Measurements from ENCODE around the gene ABCC1.
"Not testable (repeated sequence)": the region's sequence is repeated elsewhere in the genome, so short reads cannot be mapped to it uniquely, and the experiment has no call there.

The ABCC1 gene

DNA sequence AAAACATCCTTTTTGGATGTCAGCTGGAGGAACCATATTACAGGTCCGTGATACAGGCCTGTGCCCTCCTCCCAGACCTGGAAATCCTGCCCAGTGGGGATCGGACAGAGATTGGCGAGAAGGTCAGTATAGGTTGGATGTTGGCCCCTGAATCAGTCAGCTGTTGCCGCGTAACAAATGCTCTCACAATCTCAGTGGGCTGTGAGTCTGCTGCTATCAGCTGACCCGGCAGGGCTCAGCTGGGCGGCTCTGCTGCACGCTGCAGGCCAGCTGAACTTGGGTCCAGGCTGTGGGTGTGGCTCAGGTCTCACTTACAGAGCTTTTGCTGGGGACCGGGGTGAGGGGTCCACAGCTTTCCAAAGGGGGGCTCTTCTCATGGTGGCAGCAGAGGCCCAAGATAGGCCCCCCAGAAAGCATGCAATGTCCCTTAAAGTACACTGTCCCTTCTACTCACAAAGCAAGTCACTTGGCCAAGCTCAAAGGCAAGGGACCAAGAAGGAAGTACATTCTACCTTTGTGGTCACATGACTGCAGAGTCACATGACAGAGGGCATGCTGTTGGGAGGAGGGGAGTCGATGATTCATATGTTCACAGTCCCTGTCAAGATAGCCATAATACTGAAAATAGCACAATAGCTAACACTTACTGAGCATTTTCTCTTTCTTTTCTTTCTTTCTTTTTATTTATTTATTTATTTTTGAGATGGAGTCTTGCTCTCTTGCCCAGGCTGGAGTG lies 134.2 kb downstream of the ABCC1 start:
- DNase-seq (ENCODE audit: low read depth in 2 of 2): no peak

DNA sequence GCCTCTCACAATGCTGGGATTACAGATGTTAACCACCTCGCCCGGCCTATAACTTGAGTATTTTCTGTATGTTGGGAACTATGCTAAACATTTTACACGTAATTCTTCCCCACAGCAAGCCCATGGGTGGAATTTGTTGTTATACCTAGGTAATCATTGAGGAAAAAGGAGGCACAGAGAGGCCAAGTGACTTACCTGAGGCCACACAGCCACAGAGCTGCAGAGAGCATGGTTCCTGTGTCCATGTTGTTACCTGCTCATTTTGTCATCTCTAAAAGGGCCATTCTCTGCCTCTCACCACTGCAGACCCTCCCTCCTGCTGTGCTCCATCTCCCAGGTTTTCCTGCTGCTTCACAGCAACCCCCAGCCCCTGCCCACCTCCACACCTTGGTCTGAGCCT lies 135.5 kb downstream of the ABCC1 start:
- DNase-seq (ENCODE audit: low read depth in 2 of 2): no peak

DNA sequence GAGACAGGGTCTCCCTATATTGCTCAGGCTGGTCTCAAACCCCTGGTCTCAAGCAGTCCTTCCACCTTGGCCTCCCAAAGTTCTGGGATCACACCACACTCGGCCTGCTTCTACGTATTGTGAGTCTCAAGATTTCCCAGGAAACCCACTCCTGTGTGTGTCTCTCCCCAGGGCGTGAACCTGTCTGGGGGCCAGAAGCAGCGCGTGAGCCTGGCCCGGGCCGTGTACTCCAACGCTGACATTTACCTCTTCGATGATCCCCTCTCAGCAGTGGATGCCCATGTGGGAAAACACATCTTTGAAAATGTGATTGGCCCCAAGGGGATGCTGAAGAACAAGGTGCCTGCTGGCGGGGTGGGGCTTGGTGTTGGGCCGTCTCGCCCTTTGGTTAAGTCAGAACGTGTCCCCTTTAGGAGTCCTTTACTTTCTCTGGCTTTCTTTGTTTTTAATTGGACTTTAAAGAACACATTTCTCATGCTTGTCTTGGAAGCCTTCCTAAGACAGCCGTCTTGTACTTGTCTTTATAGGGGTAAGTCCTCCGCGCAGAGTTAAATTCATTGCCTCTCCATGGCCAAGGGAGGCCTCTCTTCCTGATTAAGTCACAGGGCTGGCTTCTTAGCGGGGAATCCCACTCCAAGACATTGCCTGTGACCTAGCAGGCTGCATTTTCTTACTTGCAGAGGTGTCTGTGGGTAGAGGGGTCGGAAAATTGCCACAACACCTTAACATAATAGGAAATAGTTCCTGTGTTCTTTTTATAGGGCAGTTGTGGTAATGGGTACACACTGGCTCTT lies 137.4 kb downstream of the ABCC1 start:
- DNase-seq (ENCODE audit: low read depth in 2 of 2): no peak

DNA sequence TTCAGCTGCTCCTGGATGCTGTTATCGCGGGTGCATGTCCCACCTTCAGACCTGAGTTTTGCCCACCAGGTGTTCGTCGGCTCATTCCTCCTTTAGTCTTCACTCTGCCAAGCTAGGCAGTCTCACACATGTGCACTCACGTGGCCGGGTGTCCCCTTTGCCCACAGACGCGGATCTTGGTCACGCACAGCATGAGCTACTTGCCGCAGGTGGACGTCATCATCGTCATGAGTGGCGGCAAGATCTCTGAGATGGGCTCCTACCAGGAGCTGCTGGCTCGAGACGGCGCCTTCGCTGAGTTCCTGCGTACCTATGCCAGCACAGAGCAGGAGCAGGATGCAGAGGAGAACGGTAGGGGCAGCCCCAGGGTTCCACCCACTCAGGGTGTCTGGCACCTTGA lies 140.8 kb downstream of the ABCC1 start:
- DNase-seq (ENCODE audit: low read depth in 2 of 2): no peak

DNA sequence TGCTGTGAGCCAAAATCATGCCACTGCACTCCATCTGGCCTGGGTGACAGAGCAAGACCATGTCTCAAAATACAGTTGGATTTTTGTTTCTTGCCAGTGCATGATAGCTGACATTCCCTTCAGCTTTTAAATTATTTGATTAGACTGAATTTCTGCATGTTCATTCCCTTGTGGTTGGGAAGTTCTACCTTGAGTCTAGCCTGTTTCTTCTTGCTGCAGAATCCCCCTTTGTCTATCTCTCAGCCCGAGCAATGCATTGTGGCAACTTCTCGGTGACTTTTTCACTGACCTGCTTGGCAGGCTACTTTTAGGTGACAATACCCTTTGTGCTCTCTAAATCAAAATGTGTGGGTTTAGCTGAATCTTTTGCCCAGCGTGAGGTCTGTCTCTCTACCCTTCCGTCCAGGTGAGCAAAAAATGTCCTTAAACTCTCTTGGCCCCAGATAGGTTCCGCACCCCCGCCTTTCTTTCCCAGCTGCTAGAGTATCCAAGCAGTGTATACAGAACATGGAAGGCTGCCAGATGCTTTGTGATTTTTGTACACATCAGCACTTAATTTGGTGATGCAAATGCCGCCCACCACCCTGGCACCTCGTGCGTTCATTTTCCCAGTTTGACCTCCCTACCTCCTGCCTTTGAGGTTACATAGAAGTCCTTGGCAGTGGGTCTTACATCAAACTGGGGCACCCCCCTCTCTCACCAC lies 143.7 kb downstream of the ABCC1 start:
- no peak for DNase-seq (ENCODE audit: low read depth in 2 of 2)

DNA sequence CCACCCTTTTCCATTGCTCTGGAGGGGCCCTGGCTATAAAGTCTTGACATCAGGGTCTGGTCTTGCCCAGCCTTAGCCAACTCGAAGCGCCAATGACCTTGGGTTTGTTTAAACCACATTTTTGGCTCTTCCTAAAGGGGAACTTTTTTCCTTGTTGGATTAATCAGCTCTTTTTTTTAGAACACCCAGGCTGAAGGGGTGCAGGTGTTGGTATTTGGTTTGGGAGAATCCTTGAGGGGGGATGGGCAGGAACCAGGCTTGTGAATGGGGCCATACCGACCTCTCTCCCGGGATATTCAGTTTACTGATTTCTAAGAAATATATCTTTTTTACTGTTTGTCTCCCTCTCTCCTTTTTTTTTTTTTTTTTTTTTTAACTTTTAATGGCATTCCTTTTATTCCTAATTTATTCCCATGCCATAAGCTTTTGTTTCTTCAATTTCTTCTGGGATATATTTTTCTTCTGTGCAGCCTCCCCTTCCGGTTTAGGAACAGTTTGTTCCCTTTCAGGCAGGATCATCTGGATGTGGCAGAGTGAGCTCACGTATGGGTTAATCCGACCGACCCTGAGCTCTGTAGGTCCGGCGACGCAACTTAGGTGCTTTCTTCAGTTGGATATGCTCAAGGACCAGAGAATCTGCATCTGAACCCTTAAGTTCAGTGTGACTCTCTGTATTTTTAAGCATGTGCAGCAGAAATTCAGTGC lies 144.4 kb downstream of the ABCC1 start:
- DNase-seq (ENCODE audit: low read depth in 2 of 2): no peak

DNA sequence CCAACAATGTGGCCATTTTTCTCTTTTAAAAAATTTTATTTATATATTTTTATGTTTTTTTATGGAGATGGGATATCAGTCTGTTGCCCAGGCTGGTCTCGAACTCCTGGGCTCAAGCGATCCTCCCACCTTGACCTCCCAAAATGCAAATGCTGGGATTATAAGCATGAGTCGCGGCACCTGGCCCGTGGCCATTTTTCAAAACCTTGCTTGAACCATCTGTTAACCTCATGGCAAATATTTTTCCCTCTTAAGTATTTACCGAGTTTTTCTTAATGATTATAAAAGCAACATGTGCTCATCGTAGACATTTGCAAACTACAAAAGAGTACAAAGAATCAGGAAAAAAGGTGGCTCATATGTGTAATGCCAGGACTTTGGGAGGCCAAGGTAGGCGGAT lies 146.2 kb downstream of the ABCC1 start:
- no peak for DNase-seq (ENCODE audit: low read depth in 2 of 2)

DNA sequence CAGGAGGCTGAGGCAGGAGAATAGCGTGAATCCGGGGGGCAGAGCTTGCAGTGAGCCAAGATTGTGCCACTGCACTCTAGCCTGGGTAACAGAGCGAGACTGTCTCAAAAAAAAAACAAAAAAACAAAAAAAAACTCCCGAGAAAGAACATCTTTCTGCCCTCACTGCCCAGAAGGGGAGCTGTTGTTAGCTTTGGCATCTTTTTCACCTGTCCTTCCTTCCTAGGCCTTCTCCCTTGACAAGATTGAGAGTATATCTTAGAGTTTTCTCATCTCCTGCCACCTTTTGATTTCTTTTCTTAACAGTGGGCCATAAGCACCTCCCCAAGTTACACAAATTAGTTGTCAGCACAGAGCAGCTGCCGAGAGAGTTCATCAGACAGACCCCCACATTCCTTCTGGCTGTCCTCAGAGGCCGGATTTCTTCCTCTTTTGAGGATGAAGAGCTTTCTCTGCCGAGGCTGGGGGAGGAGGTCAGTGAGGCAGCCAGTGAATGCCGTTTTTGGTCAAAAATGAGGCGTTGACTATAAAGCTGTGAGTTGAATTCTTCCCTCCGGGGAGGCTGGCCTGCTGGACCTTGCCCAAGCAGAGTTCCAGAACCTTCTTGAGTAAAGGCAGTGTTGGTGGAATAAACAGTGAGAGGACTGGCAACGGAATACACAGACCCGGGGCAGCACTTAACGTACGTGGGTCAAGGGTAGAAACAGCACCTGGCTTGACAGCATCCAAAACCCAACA lies 146.9 kb downstream of the ABCC1 start:
- peak; percentile 25 to 32 for DNase-seq (ENCODE audit: low read depth in 2 of 2)

DNA sequence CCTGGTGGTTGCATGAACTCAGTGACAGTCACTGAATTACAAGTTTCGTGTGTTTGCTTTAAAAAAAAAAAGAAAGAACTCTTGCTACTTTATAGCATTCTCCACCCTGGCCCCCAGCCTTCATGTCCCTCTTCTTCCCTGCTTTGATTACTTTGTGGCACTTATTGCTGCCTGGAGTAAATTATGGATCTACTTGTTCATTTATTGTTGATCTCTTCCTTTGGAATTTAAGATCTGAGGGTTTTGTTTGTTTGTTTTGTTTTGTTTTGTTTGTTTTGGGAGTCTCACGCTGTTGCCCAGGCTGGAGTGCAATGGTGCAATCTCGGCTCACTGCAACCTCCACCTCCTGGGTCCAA lies 147.4 kb downstream of the ABCC1 start:
- DNase-seq (ENCODE audit: low read depth in 2 of 2): no peak

DNA sequence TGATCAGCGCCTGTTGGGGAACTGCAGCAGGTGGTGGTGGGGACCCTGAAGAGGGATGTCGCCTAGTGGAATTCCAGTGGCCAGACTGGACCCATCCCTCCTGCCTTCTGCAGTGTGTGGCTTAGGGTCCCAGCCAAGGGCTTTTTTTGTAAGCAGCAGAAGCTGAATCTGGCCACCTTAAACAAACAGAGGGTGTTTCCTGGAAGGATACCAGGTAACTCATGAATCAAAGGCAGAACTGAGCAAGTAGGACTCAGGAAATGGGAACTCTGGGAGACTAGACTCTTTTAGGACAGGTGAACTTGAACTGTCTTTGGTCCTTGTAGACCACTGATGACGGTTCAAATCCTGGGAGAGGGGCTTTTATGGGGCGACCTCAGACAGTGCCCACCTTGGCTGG lies 149.9 kb downstream of the ABCC1 start:
- DNase-seq (ENCODE audit: low read depth in 2 of 2): no peak

DNA sequence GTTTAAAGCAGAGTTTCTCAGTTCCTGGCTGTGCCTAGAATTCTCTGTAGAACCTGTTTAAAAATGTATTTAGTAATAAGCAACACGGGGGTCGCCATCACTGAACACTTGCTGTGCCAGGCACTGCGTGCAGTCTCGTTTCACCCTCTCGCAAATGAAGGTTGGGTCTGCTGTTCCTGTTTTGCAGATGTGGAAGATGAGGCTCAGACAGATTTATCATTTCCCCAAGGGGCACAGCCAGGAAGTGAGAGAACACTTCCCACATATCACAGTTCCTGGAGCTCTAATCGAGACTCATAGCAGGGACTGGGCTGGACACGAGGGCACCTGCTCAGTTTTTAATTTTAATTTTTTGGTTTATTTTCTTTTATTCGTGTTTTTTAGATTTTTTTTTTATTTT lies 151.2 kb downstream of the ABCC1 start:
- DNase-seq (ENCODE audit: low read depth in 2 of 2): no peak

DNA sequence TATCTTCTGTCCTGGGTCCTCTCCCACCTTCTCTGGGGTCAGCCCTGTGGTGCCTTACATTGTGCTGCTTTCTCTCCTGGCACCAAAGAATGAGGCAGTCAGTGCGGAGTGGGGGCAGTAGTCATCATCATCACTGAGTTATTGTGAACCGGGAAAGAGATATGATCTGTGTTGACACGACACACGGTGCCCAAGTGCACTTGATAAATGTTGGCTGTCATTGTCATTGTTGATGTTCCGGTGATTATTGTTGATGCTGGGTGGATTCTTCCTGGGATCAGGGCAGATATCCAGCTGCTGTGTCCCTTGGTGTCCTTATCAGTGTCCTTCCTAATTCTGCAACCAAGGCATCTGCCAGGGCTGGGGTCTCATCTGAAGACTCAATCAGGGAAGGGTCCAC lies 152.2 kb downstream of the ABCC1 start:
- DNase-seq (ENCODE audit: low read depth in 2 of 2): no peak

DNA sequence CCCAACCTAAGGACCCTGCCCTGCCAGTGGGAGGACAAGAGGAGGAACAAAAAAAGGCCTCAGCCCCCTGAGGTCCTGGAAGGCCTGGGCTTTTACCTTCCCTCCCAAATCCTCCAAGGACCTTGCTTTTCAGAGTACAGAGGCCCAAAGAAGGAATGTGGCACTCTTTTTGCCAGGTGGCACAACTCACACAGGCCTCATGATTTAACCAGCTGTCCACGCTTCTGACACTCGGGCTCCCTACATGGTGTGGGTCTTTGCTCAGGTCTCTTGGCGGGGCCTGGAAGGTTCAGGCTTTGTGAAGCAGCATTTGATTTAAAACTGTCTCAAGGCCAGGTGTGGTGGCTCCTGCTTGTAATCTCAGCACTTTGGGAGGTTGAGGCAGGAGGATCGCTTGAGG lies 153.3 kb downstream of the ABCC1 start:
- DNase-seq (ENCODE audit: low read depth in 2 of 2): no peak

DNA sequence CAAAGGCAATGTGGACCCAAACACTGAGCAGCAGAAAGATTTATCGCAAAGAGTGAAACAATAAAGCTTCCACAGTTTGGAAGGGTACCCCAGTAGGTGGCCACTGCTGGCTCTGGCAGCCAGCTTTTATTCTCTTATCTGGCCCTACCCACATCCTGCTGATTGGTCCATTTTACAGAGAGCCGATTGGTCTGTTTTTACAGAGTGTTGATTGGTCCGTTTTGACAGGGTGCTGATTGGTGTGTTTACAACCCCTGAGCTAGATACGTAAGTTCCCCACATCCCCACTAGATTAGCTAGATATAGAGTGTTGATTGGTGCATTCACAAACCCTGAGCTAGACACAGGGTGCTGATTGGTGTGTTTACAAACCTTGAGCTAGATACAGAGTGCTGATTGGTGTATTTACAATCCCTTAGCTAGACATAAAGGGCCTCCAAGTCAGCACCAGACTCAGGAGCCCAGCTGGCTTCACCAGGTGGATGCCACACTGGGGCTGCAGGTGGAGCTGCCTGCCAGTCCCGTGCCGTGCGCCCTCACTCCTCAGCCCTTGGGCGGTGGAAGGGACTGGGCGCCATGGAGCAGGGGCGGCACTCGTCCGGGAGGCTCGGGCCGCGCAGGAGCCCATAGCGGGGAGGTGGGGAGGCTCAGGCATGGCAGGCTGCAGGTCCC lies 154.9 kb downstream of the ABCC1 start:
- DNase-seq (ENCODE audit: low read depth in 2 of 2): not testable (repeated sequence)

DNA sequence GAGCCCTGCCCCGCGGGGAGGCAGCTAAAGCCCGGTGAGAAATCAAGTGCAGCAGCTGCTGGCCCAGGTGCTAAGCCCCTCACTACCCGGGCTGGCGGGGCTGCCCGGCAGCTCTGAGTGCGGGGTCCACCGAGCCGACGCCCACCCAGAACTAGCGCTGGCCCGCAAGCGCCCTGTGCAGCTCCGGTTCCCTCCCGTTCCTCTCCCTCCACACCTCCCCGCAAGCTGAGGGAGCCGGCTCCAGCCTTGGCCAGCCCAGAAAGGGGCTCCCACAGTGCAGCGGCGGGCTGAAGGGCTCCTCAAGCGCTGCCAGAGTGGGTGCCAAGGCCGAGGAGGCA lies 155.4 kb downstream of the ABCC1 start:
- not testable (repeated sequence) for DNase-seq (ENCODE audit: low read depth in 2 of 2)

DNA sequence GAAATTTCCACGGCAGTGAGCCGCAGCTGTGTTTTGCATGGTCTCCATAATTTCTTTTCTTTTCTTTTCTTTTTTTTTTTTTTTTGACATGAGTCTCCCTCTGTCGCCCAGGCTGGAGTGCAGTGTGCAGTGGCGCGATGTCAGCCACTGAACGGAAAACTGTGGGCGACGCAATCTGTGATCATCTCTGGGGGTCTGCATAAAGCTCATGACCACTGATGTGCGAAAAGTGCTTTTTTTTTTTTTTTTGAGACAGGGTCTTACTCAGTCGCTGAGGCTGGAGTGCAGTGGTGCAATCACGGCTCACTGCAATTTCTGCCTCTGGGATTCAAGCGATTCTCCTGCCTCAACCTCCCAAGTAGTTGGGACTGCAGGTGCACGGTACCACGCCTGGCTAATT lies 156.2 kb downstream of the ABCC1 start:
- DNase-seq (ENCODE audit: low read depth in 2 of 2): no peak

DNA sequence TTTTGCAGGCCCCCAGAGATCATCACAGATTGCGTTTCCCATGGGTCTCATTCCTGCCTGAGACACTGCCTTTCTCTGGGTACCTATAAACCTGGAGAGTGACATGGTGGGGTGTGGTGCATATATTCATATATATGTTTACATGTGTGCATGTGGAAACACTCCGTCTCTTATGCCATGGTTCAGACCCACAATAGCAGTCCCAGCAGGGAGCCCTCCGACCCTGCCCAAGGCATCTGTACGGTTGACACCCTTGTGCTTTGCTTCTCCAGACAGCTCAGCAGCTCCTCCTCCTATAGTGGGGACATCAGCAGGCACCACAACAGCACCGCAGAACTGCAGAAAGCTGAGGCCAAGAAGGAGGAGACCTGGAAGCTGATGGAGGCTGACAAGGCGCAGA lies 157.1 kb downstream of the ABCC1 start:
- DNase-seq (ENCODE audit: low read depth in 2 of 2): no peak

DNA sequence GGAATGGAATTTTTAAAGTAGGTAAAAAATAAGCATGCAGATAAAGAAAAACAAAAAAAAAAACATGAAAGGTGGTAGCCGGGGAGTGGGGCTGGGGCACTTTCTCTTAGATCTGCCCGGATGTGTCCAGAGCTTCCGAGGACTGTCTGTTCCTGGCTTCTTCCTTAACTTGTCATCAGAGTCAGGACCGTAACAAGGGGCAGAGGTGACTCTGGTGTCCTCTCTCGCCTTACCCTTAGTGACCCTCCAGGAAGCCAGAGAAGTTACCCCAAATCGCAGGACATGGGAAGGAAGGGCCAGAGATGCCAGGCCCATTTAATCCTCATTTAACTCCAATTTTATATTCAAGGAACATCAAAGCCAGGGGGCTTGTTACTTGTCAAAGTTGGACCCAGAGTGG lies 158.4 kb downstream of the ABCC1 start:
- DNase-seq (ENCODE audit: low read depth in 2 of 2): no peak

DNA sequence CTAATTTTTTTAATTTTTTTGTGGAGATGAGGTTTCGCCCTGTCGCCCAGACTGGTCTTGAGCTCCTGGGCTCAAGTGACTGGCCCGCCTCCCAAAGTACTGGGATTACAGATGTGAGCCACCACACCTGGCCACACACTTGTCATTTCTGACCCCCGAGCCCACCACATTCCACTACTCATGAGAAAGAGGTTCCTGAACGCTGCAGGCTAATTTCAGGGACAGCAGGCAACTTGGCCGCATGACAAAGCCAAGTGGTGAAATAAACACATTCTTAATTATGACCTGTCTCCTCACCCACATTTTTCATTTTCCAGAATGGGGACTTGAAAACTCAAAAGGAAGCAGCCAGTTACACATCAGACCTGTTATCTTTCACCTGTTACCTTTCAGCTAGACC lies 159.3 kb downstream of the ABCC1 start:
- DNase-seq (ENCODE audit: low read depth in 2 of 2): no peak

DNA sequence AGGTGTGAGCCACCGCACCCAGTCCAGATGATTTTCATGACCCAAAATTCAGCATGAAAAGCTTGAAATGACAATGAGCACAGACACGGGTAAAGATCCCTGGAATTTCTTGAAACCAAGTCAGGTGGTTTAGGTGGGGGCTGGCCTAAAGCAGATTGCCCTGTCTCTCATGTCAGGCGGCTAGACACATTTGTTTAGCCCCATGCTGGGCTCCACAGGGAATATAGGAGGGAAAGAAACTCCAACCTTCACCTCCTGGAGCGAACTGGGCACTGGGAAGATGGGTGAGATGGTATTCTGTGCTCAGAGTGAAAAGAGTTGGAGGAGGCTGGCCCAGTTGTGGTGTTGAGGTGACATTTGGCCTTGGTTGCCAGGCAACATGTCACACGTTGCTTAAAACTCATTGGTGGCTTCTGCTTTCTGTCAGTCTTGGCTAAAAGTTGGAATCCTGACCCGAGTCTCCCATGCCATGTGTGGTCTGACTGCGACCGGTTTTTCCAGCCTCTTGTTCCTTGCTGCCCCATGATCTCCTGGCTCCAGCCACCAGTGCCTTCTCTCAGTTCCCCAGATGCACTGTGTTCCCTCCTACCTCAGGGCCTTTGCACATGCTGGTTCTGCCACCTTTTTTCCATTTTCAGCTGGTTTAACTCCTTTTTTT lies 160.2 kb downstream of the ABCC1 start:
- DNase-seq (ENCODE audit: low read depth in 2 of 2): no peak

DNA sequence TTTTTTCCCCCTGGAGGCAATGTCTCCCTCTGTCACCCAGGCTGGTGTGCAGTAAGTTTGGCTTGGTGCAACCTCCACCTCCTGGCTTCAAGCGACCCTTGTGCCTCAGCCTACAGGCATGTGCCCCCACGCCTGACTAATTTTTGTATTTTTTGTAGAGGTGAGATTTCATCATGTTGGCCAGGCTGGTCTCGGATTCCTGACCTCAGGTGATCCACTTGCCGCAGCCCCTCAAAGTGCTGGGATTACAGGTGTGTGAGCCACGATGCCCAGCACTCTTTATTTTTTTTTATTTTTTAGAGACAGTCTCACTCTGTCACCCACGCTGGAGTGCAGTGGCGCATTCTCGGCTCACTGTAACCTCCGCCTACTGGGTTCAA lies 160.7 kb downstream of the ABCC1 start:
- DNase-seq (ENCODE audit: low read depth in 2 of 2): no peak

Data from fibroblast of skin of left biceps (primary cell).